ENCODE data around the gene SETD6. TPM values are rescaled to one million over a fixed set of nuclear protein-coding genes. Genes with fewer than 3 reads are reported as not detected.

The SETD6 gene
- total RNA-seq, 4 donors from 2014 or later, result 37.3 to 59.2 (median 44.4) TPM

- H3K4me3 ChIP-seq (replicated peaks in 1 of 3), result no peak overlapping the region
- DNase-seq, result no peak
- H3K27ac ChIP-seq, result no peak overlapping the region
- no peaks in the 10 kb centered on the region for H3K36me3 ChIP-seq
- H3K27me3 ChIP-seq, result no peaks in the 10 kb centered on the region
- 90 to 98% methylated on average over 14 to 19 of the region's 21 CpGs for WGBS, 2 donors
- intact Hi-C loops (cut with DNase I), result no loop called here
- no peaks in the 10 kb centered on the region for H3K9me3 ChIP-seq
- H3K4me1 ChIP-seq, result peaks cover 5 to 13% of the 10 kb centered on the region in 2 donors
- no peak for TF ChIP-seq CTCF (IDR thresholded peaks at IDR 0.05)
- TF ChIP-seq POLR2A (IDR thresholded peaks at IDR 0.05), result no peak
These were observed 11.2 kb upstream of the SETD6 start for GRCh38 chr16:58503863-58504688.

- no peak for DNase-seq
- no peak overlapping the region for H3K27ac ChIP-seq
- intact Hi-C loops (cut with DNase I), result no loop called here
These were observed 8.8 kb upstream of the SETD6 start for GRCh38 chr16:58506241-58507194.

GRCh38 chr16:58507195-58507962 lies 7.9 kb upstream of the SETD6 start:
- Histone ChIP-seq H3K4me3 (replicated peaks in 1 of 3) (no peak overlapping the region), H3K27me3 (no peaks in the 10 kb centered on the region), H3K4me1 (no peaks in the 10 kb centered on the region), H3K9me3 (no peaks in the 10 kb centered on the region), H3K27ac (no peak overlapping the region), H3K36me3 (no peaks in the 10 kb centered on the region)
- TF ChIP-seq POLR2A (IDR thresholded peaks at IDR 0.05) (no peak), CTCF (IDR thresholded peaks at IDR 0.05) (no peak)
- DNase-seq, result no peak
- intact Hi-C loops (cut with DNase I), result no loop called here
- WGBS, 2 donors, result 73 to 81% methylated on average over 14 of the region's 15 CpGs

More at GRCh38 chr16:58506241-58507194, 8.8 kb upstream of the SETD6 start:
- no peak for TF ChIP-seq CTCF (IDR thresholded peaks at IDR 0.05)
- Histone ChIP-seq H3K9me3 (no peaks in the 10 kb centered on the region), H3K4me3 (replicated peaks in 1 of 3) (no peak overlapping the region), H3K4me1 (peaks cover 0 to 3% of the 10 kb centered on the region in 2 donors), H3K27me3 (no peaks in the 10 kb centered on the region), H3K36me3 (no peaks in the 10 kb centered on the region)
- WGBS, 2 donors, result 76 to 80% methylated on average over 16 to 19 of the region's 20 CpGs

- H3K4me1 ChIP-seq, result no peaks in the 10 kb centered on the region
- no peak for TF ChIP-seq CTCF (IDR thresholded peaks at IDR 0.05)
- TF ChIP-seq POLR2A (IDR thresholded peaks at IDR 0.05), result no peak
- H3K27ac ChIP-seq, result no peak overlapping the region
- no peak overlapping the region for H3K4me3 ChIP-seq (replicated peaks in 1 of 3)
- H3K36me3 ChIP-seq, result no peaks in the 10 kb centered on the region
- DNase-seq, result no peak
- WGBS, 2 donors, result 84 to 93% methylated on average over 10 to 13 of the region's 14 CpGs
- no peaks in the 10 kb centered on the region for H3K9me3 ChIP-seq
- H3K27me3 ChIP-seq, result no peaks in the 10 kb centered on the region
- intact Hi-C loops (cut with DNase I), result no loop called here
These were observed 7.2 kb upstream of the SETD6 start for GRCh38 chr16:58507963-58508670.

Measured in thyroid gland (tissue), 4 donors.